ENCODE data around the gene INVS. TPM values are rescaled to one million over a fixed set of nuclear protein-coding genes. Genes with fewer than 3 reads are reported as not detected.
A peak's percentile ranks its signal among the peaks of the same experiment; 100 is the strongest.

Gene INVS
- total and polyA plus RNA-seq, 2 experiments from 2014 or later = 4.1 to 8.7 TPM

GRCh38 chr9:100222674-100223073 is 123.6 kb downstream of the INVS start:
- H3K9me2 ChIP-seq (ENCODE audit: insufficient read depth) = no peaks in the 10 kb centered on the region
- Mint-ChIP-seq H3K4me3 (no peak overlapping the region), H3K9me3 (no peaks in the 10 kb centered on the region), H3K27me3 (ENCODE audit: insufficient read depth, low read depth, poor library complexity) (peaks cover 3% of the 10 kb centered on the region), H3K36me3 (ENCODE audit: low read depth) (no peaks in the 10 kb centered on the region), H3K27ac (no peak overlapping the region), H3K4me1 (no peaks in the 10 kb centered on the region)
- H3K4me2 ChIP-seq = no peak overlapping the region
- no peaks in the 10 kb centered on the region for H3K4me1 ChIP-seq (ENCODE audit: insufficient read depth)
- ATAC-seq = no peak
- no peak overlapping the region for H3K27ac ChIP-seq (ENCODE audit: low read depth)
- H3K79me2 ChIP-seq (replicated peaks; ENCODE audit: insufficient read depth) = no peaks in the 10 kb centered on the region
- no peaks in the 10 kb centered on the region for H3K36me3 ChIP-seq (ENCODE audit: insufficient read depth)
- DNase-seq (ENCODE audit: low spot score) = peak; percentile 43
- no peaks in the 10 kb centered on the region for H3K27me3 ChIP-seq (ENCODE audit: insufficient read depth)
- H2AFZ ChIP-seq = no peak overlapping the region
- H4K20me1 ChIP-seq (replicated peaks; ENCODE audit: insufficient read depth) = no peaks in the 10 kb centered on the region
- no peak for TF ChIP-seq ZNF331 (CRISPR knock-in tag; IDR thresholded peaks at IDR 0.05; ENCODE audit: low read depth)
- TF ChIP-seq, protein P1, sequence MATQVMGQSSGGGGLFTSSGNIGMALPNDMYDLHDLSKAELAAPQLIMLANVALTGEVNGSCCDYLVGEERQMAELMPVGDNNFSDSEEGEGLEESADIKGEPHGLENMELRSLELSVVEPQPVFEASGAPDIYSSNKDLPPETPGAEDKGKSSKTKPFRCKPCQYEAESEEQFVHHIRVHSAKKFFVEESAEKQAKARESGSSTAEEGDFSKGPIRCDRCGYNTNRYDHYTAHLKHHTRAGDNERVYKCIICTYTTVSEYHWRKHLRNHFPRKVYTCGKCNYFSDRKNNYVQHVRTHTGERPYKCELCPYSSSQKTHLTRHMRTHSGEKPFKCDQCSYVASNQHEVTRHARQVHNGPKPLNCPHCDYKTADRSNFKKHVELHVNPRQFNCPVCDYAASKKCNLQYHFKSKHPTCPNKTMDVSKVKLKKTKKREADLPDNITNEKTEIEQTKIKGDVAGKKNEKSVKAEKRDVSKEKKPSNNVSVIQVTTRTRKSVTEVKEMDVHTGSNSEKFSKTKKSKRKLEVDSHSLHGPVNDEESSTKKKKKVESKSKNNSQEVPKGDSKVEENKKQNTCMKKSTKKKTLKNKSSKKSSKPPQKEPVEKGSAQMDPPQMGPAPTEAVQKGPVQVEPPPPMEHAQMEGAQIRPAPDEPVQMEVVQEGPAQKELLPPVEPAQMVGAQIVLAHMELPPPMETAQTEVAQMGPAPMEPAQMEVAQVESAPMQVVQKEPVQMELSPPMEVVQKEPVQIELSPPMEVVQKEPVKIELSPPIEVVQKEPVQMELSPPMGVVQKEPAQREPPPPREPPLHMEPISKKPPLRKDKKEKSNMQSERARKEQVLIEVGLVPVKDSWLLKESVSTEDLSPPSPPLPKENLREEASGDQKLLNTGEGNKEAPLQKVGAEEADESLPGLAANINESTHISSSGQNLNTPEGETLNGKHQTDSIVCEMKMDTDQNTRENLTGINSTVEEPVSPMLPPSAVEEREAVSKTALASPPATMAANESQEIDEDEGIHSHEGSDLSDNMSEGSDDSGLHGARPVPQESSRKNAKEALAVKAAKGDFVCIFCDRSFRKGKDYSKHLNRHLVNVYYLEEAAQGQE (IDR thresholded peaks at IDR 0.05; ENCODE audit: unreplicated experiment) = no peak
- peak; percentile 46 to 58 for TF ChIP-seq CTCF (conservative IDR thresholded peaks at IDR 0.05; ENCODE audit: low read depth in 2 of 2)
- H3K4me3 ChIP-seq = no peak overlapping the region
- H3F3A ChIP-seq (replicated peaks; ENCODE audit: low read depth) = no peaks in the 10 kb centered on the region

DNA sequence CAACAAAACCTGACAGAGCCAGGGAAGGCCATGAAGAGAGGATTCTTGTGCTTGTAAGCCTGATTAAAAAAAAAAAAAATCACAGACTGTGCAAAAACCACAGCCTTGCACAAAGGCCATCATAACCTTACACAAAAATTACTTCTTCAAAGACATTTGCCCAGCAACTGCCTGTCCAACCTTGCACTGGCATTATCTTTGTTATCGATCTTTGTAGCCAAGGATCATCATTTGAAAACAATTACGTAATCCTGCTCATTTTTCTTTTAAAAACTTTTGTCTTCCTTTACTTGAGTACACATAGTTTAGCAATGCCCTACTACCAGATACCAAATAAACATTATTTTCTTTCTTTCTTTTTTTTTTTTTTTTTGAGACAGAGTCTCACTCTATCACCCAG is 128.6 kb downstream of the INVS start:
- no peak for DNase-seq (ENCODE audit: low spot score)
- Histone ChIP-seq H3K4me3 (no peak overlapping the region), H3K4me1 (ENCODE audit: insufficient read depth) (no peaks in the 10 kb centered on the region), H3K9me2 (ENCODE audit: insufficient read depth) (no peaks in the 10 kb centered on the region), H3K36me3 (ENCODE audit: insufficient read depth) (no peaks in the 10 kb centered on the region), H3F3A (replicated peaks; ENCODE audit: low read depth) (no peaks in the 10 kb centered on the region), H4K20me1 (replicated peaks; ENCODE audit: insufficient read depth) (no peaks in the 10 kb centered on the region), H3K27me3 (ENCODE audit: insufficient read depth) (no peaks in the 10 kb centered on the region), H2AFZ (no peak overlapping the region), H3K27ac (ENCODE audit: low read depth) (no peak overlapping the region), H3K79me2 (replicated peaks; ENCODE audit: insufficient read depth) (no peaks in the 10 kb centered on the region), H3K4me2 (no peak overlapping the region)
- TF ChIP-seq EZH2phosphoT487 (IDR thresholded peaks at IDR 0.05; ENCODE audit: unreplicated experiment) = no peak
- no peak for TF ChIP-seq POLR2AphosphoS5 (IDR thresholded peaks at IDR 0.05; ENCODE audit: low read depth)
- no peak for TF ChIP-seq NANOG (IDR thresholded peaks at IDR 0.05; ENCODE audit: borderline replicate concordance)
- TF ChIP-seq ZNF114 (CRISPR knock-in tag; IDR thresholded peaks at IDR 0.05) = no peak
- Mint-ChIP-seq H3K27me3 (ENCODE audit: insufficient read depth, low read depth, poor library complexity) (peaks cover 2% of the 10 kb centered on the region), H3K4me1 (no peaks in the 10 kb centered on the region), H3K4me3 (no peak overlapping the region), H3K9me3 (peaks cover 8% of the 10 kb centered on the region; the same call in 1 of the 3 replicates), H3K27ac (no peak overlapping the region), H3K36me3 (ENCODE audit: low read depth) (peaks cover 8% of the 10 kb centered on the region)
- no peak for ATAC-seq

All from GM23338 (cell line).